SK-N-SH (cell line): ENCODE data around the gene ARHGAP45. TPM values are rescaled to one million over a fixed set of nuclear protein-coding genes. Genes with fewer than 3 reads are reported as not detected.

Source experiments
- CTCF ChIA-PET: fragments of 300-600, 350-600 bp; formaldehyde crosslinking; extraction: SDS; loops from one replicate; lab custom pipeline; 2021; lab: Yijun Ruan, JAX
- POLR2A ChIA-PET: fragments of 350-600 bp; sonication (Branson Sonifier 250); formaldehyde crosslinking; extraction: SDS; loops from one replicate; lab custom pipeline; 2020; ENCODE audit warnings: antibody characterized with exemption, inconsistent platforms; lab: Yijun Ruan, JAX
- DNase-seq: peaks from one replicate; pipeline ENCODE4 v3.0.0; 2012
- H2AFZ ChIP-seq: fragments of 200-600 bp; sonication (generic); 2 replicates; pipeline ENCODE4 v1.8.1; 2016; ENCODE audit warnings: antibody characterized with exemption, mild to moderate bottlenecking, low read depth
- H3F3A ChIP-seq: fragments of 200-600 bp; sonication (generic); replicated peaks from 2 replicates; pipeline ENCODE3; 2016; ENCODE audit warnings: antibody characterized with exemption, mild to moderate bottlenecking; ENCODE audit not compliant: insufficient read depth
- H3K27ac ChIP-seq, 2 experiments: fragments of 200-500 bp in 1 of 2; fragments of 200-600 bp in 1 of 2; sonication (Bioruptor generic) in 1 of 2; sonication (generic), shearing (Covaris generic) in 1 of 2; 2 replicates each; pipeline versions ENCODE4 v1.5.1 to v1.6.1; 2014 to 2016; ENCODE audit warnings: low read depth in 2 of 2, inconsistent platforms in 1 of 2, low read length in 1 of 2, mild to moderate bottlenecking in 1 of 2, mixed read lengths in 1 of 2
- H3K27me3 ChIP-seq: fragments of 200-600 bp; sonication (generic), shearing (Covaris generic); 2 replicates; pipeline ENCODE4 v1.6.1; 2016; ENCODE audit warnings: mixed run types; ENCODE audit not compliant: insufficient read depth
- H3K36me3 ChIP-seq, 2 experiments: fragments of 200-500 bp in 1 of 2; fragments of 200-600 bp in 1 of 2; sonication (Bioruptor generic) in 1 of 2; sonication (generic) in 1 of 2; replicated peaks in 1 of 2; 2 replicates each; pipeline versions ENCODE3 to v1.5.1; 2014 to 2016; ENCODE audit warnings: low read length in 1 of 2, mild to moderate bottlenecking in 1 of 2; ENCODE audit not compliant: insufficient read depth in 2 of 2, control insufficient read depth in 1 of 2
- H3K4me1 ChIP-seq, 2 experiments: fragments of 200-500 bp in 1 of 2; fragments of 200-600 bp in 1 of 2; sonication (Bioruptor generic) in 1 of 2; sonication (generic), shearing (Covaris generic) in 1 of 2; 2 replicates each; pipeline versions ENCODE4 v1.5.1 to v1.6.1; 2014 to 2016; ENCODE audit warnings: low read depth in 1 of 2, low read length in 1 of 2, mixed run types in 1 of 2; ENCODE audit not compliant: insufficient read depth in 2 of 2, control insufficient read depth in 1 of 2
- H3K4me2 ChIP-seq: fragments of 200-600 bp; sonication (generic), shearing (Covaris generic); 2 replicates; pipeline ENCODE4 v1.6.1; 2017; ENCODE audit warnings: mixed run types
- H3K4me3 ChIP-seq, 2 experiments: fragments of 200-500 bp in 1 of 2; fragments of 200-600 bp in 1 of 2; sonication (Bioruptor generic) in 1 of 2; sonication (generic), shearing (Covaris generic) in 1 of 2; 2 replicates each; pipeline versions ENCODE4 v1.5.1 to v1.8.1; 2014 to 2016; ENCODE audit warnings: low read depth in 2 of 2, inconsistent platforms in 1 of 2, low read length in 1 of 2, mild to moderate bottlenecking in 1 of 2, mixed read lengths in 1 of 2, moderate library complexity in 1 of 2
- H3K79me2 ChIP-seq: fragments of 200-600 bp; sonication (generic); 2 replicates; pipeline ENCODE4 v1.8.1; 2017; ENCODE audit warnings: mild to moderate bottlenecking; ENCODE audit not compliant: insufficient read depth
- H3K9ac ChIP-seq: fragments of 200-600 bp; sonication (generic); 2 replicates; pipeline ENCODE4 v1.6.1; 2017; ENCODE audit warnings: mixed run types
- H3K9me2 ChIP-seq: fragments of 200-600 bp; sonication (generic); 2 replicates; pipeline ENCODE4 v1.6.1; 2017; ENCODE audit warnings: mixed run types
- H3K9me3 ChIP-seq: fragments of 200-600 bp; sonication (generic); 2 replicates; pipeline ENCODE4 v1.6.1; 2017; ENCODE audit warnings: mixed run types, mild to moderate bottlenecking, moderate library complexity
- H4K20me1 ChIP-seq: fragments of 200-600 bp; sonication (generic); 2 replicates; pipeline ENCODE4 v1.6.1; 2017; ENCODE audit warnings: mild to moderate bottlenecking, mixed run types; ENCODE audit not compliant: insufficient read depth
- FOXM1 ChIP-seq: IDR thresholded peaks from 2 replicates; pipeline ENCODE4 v1.4.0; 2012; ENCODE audit warnings: low read depth, mild to moderate bottlenecking
- GATA2 ChIP-seq: sonication (generic); formaldehyde crosslinking; IDR thresholded peaks from 2 replicates; pipeline ENCODE4 v1.5.0; 2020; ENCODE audit warnings: mild to moderate bottlenecking, missing genetic modification reagents
- MAX ChIP-seq: IDR thresholded peaks from 2 replicates; pipeline ENCODE4 v1.4.0; 2012; ENCODE audit warnings: low read depth
- MEF2A ChIP-seq: IDR thresholded peaks from 2 replicates; pipeline ENCODE4 v1.4.0; 2012; ENCODE audit warnings: low read depth, borderline replicate concordance
- MXI1 ChIP-seq: IDR thresholded peaks from 2 replicates; pipeline ENCODE4 v1.6.1; 2012; ENCODE audit warnings: mild to moderate bottlenecking, low read depth, low read length, improper control_type of control experiment
- RAD21 ChIP-seq: IDR thresholded peaks from 2 replicates; pipeline ENCODE4 v1.6.1; 2012; ENCODE audit warnings: mild to moderate bottlenecking, low read length
- REST ChIP-seq: IDR thresholded peaks from 2 replicates; pipeline ENCODE4 v1.6.1; 2012; ENCODE audit warnings: mild to moderate bottlenecking, low read depth, low read length, moderate library complexity
- RFX5 ChIP-seq: IDR thresholded peaks from 2 replicates; pipeline ENCODE4 v1.6.1; 2012; ENCODE audit warnings: mild to moderate bottlenecking, improper control_type of control experiment, low read length
- SIN3A ChIP-seq: IDR thresholded peaks from 2 replicates; pipeline ENCODE4 v1.6.1; 2012; ENCODE audit warnings: low read depth, mild to moderate bottlenecking, low read length, moderate library complexity, borderline replicate concordance
- SMC3 ChIP-seq: IDR thresholded peaks from 2 replicates; pipeline ENCODE4 v1.6.1; 2012; ENCODE audit warnings: low read depth, low read length, improper control_type of control experiment
- TAF1 ChIP-seq: IDR thresholded peaks from 2 replicates; pipeline ENCODE4 v1.6.1; 2012; ENCODE audit warnings: low read depth, mild to moderate bottlenecking, low read length, moderate library complexity, borderline replicate concordance
- TEAD4 ChIP-seq: IDR thresholded peaks from 2 replicates; pipeline ENCODE4 v1.4.0; 2012; ENCODE audit warnings: mild to moderate bottlenecking, borderline replicate concordance; ENCODE audit not compliant: insufficient read depth
- USF2 ChIP-seq: fragments of 150-350 bp; IDR thresholded peaks from 2 replicates; pipeline ENCODE4 v1.6.1; 2017; ENCODE audit warnings: antibody characterized with exemption, low read length, low read depth, borderline replicate concordance
- WGBS: methylation state at CpG from one replicate; pipeline ENCODE4 v1.1.6; 2017; ENCODE audit warnings: low lambda C conversion rate; 5-methylcytosine and 5-hydroxymethylcytosine counted together
- polyA plus RNA-seq, 3 experiments: library from polyadenylated mRNA; depleted of rRNA; stranded (reverse); fragments of >200 nt; gene quantifications; 2 replicates each; pipeline ENCODE4 v1.2.3, GENCODE V29; 2012

Gene ARHGAP45
- polyA plus RNA-seq, 1 of the 3 experiments (the other 2 are of a cell fraction), result 4.2 TPM

GRCh38 chr19:1108291-1109031 is 41.5 kb downstream of the ARHGAP45 start:
- peaks cover 11% of the 10 kb centered on the region for H3F3A ChIP-seq
- H3K79me2 ChIP-seq, result peaks cover 18% of the 10 kb centered on the region; the same call in 1 of the 2 replicates
- DNase-seq, result no peak
- H3K27me3 ChIP-seq, result no peaks in the 10 kb centered on the region
- H3K36me3 ChIP-seq, result peaks cover 0 to 34% of the 10 kb centered on the region in 2 experiments
- H3K27ac ChIP-seq, result no peak overlapping the region
- peaks cover 1 to 14% of the 10 kb centered on the region in 2 experiments; a peak in 2 of 4 replicates for H3K4me1 ChIP-seq
- TF ChIP-seq MAX (no peak), TAF1 (no peak), MEF2A (no peak), RFX5 (no peak), GATA2 (CRISPR knock-in tag) (no peak)
- no peak overlapping the region for H3K9ac ChIP-seq
- WGBS, result 97% methylated on average over 26 of the region's 89 CpGs
- peaks cover 21% of the 10 kb centered on the region; the same call in 1 of the 2 replicates for H4K20me1 ChIP-seq
- H3K9me3 ChIP-seq, result no peaks in the 10 kb centered on the region
- POLR2A ChIA-PET, result interaction anchor here (0.6 kb wide), 1 partner anchor 86 kb away, joined by 3 read pairs; no protein-coding TSS in a partner anchor
- H3K9me2 ChIP-seq, result no peaks in the 10 kb centered on the region
- no peak overlapping the region for H2AFZ ChIP-seq
- no peak overlapping the region for H3K4me2 ChIP-seq
- no peak overlapping the region for H3K4me3 ChIP-seq
- CTCF ChIA-PET, result interaction anchor here (1.2 to 1.8 kb wide), 3 partner anchors 86 to 113 kb away, joined by 5 read pairs; no protein-coding TSS in a partner anchor

- POLR2A ChIA-PET, result no interaction called here
- CTCF ChIA-PET, result interaction anchor here (1.2 kb wide), 1 partner anchor 86 kb away, joined by 5 read pairs; no protein-coding TSS in a partner anchor
Measured at GRCh38 chr19:1109032-1109551, 42.1 kb downstream of the ARHGAP45 start.

More at GRCh38 chr19:1109032-1109551, 42.1 kb downstream of the ARHGAP45 start:
- TF ChIP-seq REST, result no peak
- TF ChIP-seq SMC3, result no peak
- TF ChIP-seq RAD21, result no peak
- no peak for TF ChIP-seq TEAD4
- no peak for TF ChIP-seq USF2
- no peak for TF ChIP-seq MXI1
- TF ChIP-seq FOXM1, result no peak
- no peak for TF ChIP-seq SIN3A
- 98% methylated on average over 14 of the region's 48 CpGs for WGBS
- Histone ChIP-seq H3K27ac (no peak overlapping the region), H3K4me2 (no peak overlapping the region), H3K79me2 (peaks cover 18% of the 10 kb centered on the region; the same call in 1 of the 2 replicates), H3K9me3 (no peaks in the 10 kb centered on the region), H3F3A (peaks cover 10% of the 10 kb centered on the region), H4K20me1 (peaks cover 21% of the 10 kb centered on the region; the same call in 1 of the 2 replicates), H3K27me3 (no peaks in the 10 kb centered on the region), H2AFZ (no peak overlapping the region), H3K9ac (no peak overlapping the region), H3K36me3 (peaks cover 0 to 36% of the 10 kb centered on the region in 2 experiments), H3K9me2 (no peaks in the 10 kb centered on the region), H3K4me3 (no peak overlapping the region), H3K4me1 (peaks cover 5 to 20% of the 10 kb centered on the region in 2 experiments; a peak in 2 of 4 replicates)
- no peak for DNase-seq
